ENCODE results near the gene AIRE.
A peak's percentile ranks its signal among the peaks of the same experiment; 100 is the strongest.
"Not testable (repeated sequence)": the region's sequence is repeated elsewhere in the genome, so short reads cannot be mapped to it uniquely, and the experiment has no call there.

Gene AIRE

GRCh38 chr21:44267655-44268142, 18.0 kb upstream of the AIRE start:
- DNase-seq, result peak; percentile 35

DNA sequence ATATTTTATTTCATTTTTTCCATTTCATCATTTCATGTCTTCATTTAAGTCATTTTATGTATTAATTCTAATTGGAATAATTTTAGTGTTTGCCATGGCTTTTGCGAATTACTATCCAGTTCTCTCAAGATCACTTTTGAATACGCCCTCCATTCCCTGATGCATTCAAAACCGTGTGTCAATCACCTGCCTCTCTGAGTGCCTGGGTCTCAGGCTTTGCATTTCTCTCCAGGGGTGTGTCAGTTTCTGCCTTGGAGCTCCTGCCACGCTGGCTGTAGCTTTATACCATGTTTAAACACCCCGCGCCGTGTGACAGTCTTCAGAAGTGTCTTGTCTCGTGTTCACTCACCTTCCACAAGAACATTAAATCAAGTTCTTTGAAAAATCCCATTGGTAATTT, 16.6 kb upstream of the AIRE start:
- DNase-seq, result no peak

GRCh38 chr21:44271558-44272283, 14.0 kb upstream of the AIRE start:
- no peak for DNase-seq

DNA sequence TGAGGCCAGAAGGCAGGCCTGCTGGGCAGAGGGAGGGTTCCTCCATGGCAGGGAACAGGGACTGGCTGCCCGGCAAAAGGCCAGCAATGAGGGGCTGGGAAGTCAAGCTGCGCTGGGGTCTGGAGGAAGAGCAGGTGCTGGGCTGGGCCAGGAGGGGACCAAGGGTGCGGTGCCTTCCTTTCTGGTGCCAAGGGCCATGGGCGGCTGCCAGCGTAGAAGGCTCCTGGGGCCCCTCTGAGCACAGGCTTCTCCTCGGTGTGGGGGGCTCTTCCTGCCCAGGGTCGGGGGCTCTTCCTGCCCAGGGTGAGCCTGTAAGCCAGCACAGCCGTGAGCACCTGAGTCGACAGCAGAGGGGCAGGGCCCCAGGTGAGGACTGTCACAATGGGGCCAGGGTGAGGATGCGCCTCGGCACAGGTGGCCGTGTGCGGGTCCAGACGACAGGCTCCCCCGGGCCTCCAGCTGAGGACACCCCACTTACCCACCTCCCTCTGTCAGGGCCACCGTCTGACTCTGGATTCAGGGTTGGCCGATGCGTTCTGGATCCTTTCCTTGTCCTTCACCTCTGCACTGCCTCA, 13.3 kb upstream of the AIRE start:
- DNase-seq, result no peak

- DNase-seq, result no peak
Observed at GRCh38 chr21:44273046-44273445, 12.6 kb upstream of the AIRE start.

DNA sequence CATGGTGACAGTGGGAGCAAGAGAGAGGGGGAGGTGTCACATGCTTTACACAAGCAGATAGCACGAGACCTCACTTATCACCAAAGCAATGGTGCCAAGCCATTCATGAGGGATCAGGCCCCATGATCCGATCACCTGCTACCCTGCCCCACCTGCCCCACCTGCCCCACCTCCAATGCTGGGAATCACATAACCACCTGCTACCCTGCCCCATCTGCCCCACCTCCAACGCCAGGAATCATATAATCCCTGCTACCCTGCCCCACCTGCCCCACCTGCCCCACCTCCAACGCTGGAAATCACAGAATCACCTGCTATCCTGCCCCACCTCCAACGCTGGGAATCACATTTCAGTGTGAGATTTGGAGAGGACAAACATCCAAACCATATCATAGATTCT, 10.6 kb upstream of the AIRE start:
- DNase-seq, result no peak

DNA sequence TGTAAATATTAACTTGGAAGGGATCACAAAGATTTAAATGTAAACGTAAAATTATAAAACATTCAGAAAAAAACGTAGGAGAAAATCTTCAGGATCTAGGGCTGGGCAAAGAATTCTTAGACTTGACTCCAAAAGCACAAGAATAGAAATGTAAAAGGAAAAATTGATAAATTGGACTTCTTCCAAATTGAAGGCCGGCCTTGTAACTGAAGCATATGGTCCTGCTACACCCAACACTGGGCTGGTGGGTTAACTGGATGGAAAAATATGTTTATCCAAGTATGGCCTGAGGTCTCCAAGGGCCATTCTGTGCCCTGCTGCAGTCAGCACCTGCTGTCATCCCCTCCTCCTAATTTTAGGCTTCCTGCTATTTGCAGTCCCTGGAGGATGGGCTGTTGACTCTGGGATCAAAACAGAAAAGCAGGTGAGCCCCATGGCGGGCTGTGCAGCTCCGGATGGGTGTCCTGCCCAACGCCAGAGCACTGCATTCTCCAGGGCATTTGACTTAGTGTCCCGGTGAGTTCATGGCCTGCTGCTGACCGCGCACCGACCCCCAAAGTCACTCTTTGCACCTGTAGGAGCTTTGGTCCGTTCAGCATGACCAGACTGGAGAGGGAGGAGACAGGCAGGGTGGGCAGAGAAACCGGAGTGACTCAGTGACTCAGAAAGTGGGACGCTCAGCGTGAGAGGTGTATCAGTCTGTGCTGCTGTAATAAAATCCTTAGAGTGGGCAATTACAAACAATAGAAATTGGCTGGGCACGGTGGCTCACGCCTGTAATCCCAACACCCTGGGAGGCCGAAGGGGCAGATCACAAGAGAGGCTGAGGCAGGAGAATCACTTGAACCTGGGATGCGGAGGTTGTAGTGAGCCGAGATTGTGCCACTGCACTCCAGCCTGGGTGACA, 6.1 kb upstream of the AIRE start:
- no peak for DNase-seq

- no peak for DNase-seq
Observed at GRCh38 chr21:44281801-44282200, 3.9 kb upstream of the AIRE start.

GRCh38 chr21:44282370-44282769, 3.3 kb upstream of the AIRE start:
- DNase-seq, result no peak

- DNase-seq, result not testable (repeated sequence)
Observed at GRCh38 chr21:44283211-44283785, 2.4 kb upstream of the AIRE start.

- no peak for DNase-seq
Observed at GRCh38 chr21:44283948-44284347, 1.7 kb upstream of the AIRE start.

DNA sequence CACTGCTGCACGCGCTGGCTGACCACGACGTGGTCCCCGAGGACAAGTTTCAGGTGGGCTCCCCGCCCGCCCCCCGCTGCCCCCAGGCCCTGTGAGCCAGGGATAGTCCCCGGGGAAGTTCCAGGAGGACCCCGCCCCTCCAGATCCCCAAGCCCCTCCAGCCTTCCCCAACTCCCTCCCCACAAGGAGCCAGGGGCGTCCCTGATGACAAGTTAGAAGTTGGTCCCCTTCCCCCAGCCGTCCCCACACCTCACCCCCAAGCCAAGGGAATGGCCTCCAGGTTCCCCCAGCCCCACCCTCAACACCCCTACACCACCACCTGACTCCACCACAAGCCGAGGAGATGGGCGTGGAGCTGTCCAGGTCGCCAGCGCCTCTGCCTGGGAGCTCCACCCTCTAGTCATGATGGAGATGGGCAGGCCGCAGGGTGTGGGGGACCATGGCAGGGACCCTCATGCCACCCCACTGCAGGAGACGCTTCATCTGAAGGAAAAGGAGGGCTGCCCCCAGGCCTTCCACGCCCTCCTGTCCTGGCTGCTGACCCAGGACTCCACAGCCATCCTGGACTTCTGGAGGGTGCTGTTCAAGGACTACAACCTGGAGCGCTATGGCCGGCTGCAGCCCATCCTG, 525 bp downstream of the AIRE start:
- no peak for DNase-seq

DNA sequence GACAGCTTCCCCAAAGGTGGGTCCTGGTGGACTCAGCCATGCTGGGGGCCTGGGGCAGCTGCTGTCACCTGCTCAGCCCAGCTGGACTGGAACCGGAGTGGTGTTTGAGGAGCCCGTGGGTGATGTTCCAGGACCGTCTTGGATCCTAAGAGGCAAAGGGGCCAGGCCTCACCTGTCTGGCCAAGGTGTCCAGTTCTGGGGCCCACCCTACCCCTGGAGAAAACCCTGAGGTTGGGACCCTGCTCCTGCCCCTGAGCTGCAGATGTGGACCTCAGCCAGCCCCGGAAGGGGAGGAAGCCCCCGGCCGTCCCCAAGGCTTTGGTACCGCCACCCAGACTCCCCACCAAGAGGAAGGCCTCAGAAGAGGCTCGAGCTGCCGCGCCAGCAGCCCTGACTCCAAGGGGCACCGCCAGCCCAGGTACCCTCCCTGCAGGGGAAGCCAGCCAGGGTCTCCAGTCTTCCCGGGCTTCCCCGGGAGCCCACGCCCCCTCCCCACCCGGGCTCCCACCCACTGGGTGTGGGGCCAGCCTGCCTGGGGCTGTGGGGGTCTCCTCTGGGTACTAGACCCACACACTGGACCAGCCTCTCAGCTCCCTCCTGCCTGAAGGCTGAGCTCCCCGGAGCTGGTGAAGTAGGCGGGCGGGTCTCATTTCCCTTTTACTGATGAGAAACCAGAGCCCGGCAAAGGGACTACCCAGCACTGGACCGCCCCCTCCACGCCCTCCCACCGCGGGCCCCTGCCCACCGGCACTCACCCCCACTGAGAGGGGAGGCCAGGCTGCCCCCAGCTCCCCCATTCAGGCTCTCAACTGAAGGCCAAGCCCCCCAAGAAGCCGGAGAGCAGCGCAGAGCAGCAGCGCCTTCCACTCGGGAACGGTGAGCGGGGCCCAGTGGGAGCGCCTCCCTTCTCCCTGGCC, 1.3 kb downstream of the AIRE start:
- no peak for DNase-seq

- no peak for DNase-seq
Observed at GRCh38 chr21:44288251-44289110, 2.8 kb downstream of the AIRE start.

- DNase-seq, result no peak
Observed at GRCh38 chr21:44289381-44290010, 3.8 kb downstream of the AIRE start.

- DNase-seq, result no peak
Observed at GRCh38 chr21:44290327-44291077, 4.8 kb downstream of the AIRE start.

DNA sequence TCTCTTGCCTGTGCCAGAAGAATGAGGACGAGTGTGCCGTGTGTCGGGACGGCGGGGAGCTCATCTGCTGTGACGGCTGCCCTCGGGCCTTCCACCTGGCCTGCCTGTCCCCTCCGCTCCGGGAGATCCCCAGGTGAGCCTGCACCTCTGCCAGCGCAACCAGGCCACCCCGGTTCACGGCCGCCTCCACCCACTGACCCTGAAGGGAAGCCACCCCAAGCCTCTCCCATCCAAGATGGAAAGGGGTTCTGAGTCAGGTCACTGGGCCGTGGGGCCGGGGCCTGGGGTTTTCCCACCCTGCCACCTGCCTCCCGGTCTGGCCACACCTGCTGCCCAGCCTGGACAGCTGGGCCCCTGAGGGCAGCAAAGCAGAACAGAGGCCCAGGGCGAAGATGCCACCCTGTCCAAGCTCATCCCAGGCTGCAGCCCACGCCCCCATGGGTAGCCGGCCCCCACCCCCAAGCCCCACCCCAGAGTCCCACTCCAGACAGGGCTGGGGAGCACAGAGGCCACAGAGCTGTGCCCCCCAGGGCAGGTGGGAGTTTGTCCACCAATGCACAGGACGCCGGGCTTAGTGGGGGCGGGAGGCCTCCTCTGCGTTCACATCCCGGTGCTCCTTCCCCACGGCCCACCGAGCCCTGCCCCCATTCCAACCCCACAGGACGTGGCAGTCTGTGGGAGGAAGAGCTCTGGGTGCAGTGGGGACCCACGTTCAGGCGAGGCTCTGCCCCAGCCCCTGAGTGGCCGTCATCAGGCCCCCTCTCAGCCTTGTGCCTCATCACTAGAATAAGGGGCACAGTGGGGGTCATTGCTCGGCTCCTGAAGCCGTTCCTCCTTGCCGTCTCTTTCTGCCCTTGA, 5.6 kb downstream of the AIRE start:
- DNase-seq, result no peak
